Small intestine (tissue), 7 donors: ENCODE results near the gene DHX9. TPM values are rescaled to one million over a fixed set of nuclear protein-coding genes. Genes with fewer than 3 reads are reported as not detected.

Source experiments
- DNase-seq, 2 donors: peaks; one replicate each; pipeline versions ENCODE4 v3.0.0 to v3.0.0-alpha.2; 2013
- FAIRE-seq: peaks from 2 replicates; lab custom pipeline; 2012; peaks lifted over from hg19 to GRCh38; lab: Jason Lieb, UNC
- H3K27ac ChIP-seq, 3 donors: one replicate each; pipeline ENCODE4 v1.5.1; 2013; ENCODE audit warnings: low read length in 2 of 3, mild to moderate bottlenecking in 2 of 3, control low read depth in 1 of 3, inconsistent platforms in 1 of 3, low read depth in 1 of 3, moderate library complexity in 1 of 3
- H3K27me3 ChIP-seq, 3 donors: one replicate each; pipeline ENCODE4 v1.6.1; 2013; ENCODE audit warnings: low read length in 3 of 3, inconsistent platforms in 1 of 3; ENCODE audit not compliant: control insufficient read depth in 3 of 3, insufficient read depth in 3 of 3
- H3K36me3 ChIP-seq, 3 donors: one replicate each; pipeline ENCODE4 v1.6.1; 2013; ENCODE audit warnings: low read length in 3 of 3, inconsistent platforms in 1 of 3, low read depth in 1 of 3, mild to moderate bottlenecking in 1 of 3, moderate library complexity in 1 of 3; ENCODE audit not compliant: control insufficient read depth in 3 of 3, insufficient read depth in 2 of 3
- H3K4me1 ChIP-seq, 3 donors: one replicate each; pipeline ENCODE4 v1.6.1; 2013; ENCODE audit warnings: low read length in 2 of 3, inconsistent platforms in 1 of 3, low read depth in 1 of 3, mild to moderate bottlenecking in 1 of 3, moderate library complexity in 1 of 3; ENCODE audit not compliant: control insufficient read depth in 3 of 3, insufficient read depth in 2 of 3
- H3K4me3 ChIP-seq, 3 donors: one replicate each; pipeline ENCODE4 v1.5.1; 2013; ENCODE audit warnings: low read length in 3 of 3, control low read depth in 1 of 3, inconsistent platforms in 1 of 3, low read depth in 1 of 3, mild to moderate bottlenecking in 1 of 3, moderate library complexity in 1 of 3
- H3K9me3 ChIP-seq, 2 donors: one replicate each; pipeline ENCODE4 v1.6.1; 2013; ENCODE audit warnings: low read depth in 1 of 2, low read length in 1 of 2; ENCODE audit not compliant: control insufficient read depth in 2 of 2, insufficient read depth in 1 of 2
- WGBS, 3 donors: extraction: QIAGEN DNeasy Blood & Tissue Kit; methylation state at CpG; one replicate each; pipeline ENCODE4 v1.1.7; 2013; 5-methylcytosine and 5-hydroxymethylcytosine counted together
- polyA plus RNA-seq, 4 donors: library from polyadenylated mRNA; stranded (reverse) in 3 of 4; unstranded in 1 of 4; fragments of 200-250 nt in 3 of 4; fragments of 120-200 nt in 1 of 4; gene quantifications; one replicate each; pipeline versions ENCODE4 v1.2.1 to v1.2.3, GENCODE V29; 2013
- donor health status: healthy with polysubstance abuse.
- donor health status: control.
- donor health status: control.
- donor health status: Bipolar disorder and iron deficiency.
- donor health status: healthy.

DHX9 gene
- polyA plus RNA-seq, 4 donors, result 63.3 to 144 (median 84.6) TPM

- no peak for FAIRE-seq
- no peak overlapping the region for H3K27ac ChIP-seq
- no peaks in the 10 kb centered on the region for H3K36me3 ChIP-seq
- no peak overlapping the region for H3K4me3 ChIP-seq
- peaks cover 0 to 14% of the 10 kb centered on the region in 2 donors for H3K9me3 ChIP-seq
- 60 to 65% (median 62%) methylated on average over 4 of the region's 4 CpGs for WGBS, 3 donors
- no peak for DNase-seq
- H3K27me3 ChIP-seq, result peaks cover 0 to 1% (median 0%) of the 10 kb centered on the region in 3 donors
- H3K4me1 ChIP-seq, result no peaks in the 10 kb centered on the region
These were observed 70.4 kb downstream of the DHX9 start for GRCh38 chr1:182909578-182909977.

GRCh38 chr1:182910143-182910542 lies 71.0 kb downstream of the DHX9 start:
- DNase-seq (no peak), FAIRE-seq (no peak)
- 95 to 98% (median 96%) methylated on average over 1 of the region's 1 CpG for WGBS, 3 donors
- no peak overlapping the region for H3K27ac ChIP-seq
- no peaks in the 10 kb centered on the region for H3K36me3 ChIP-seq
- peaks cover 0 to 1% (median 0%) of the 10 kb centered on the region in 3 donors for H3K27me3 ChIP-seq
- H3K4me3 ChIP-seq, result no peak overlapping the region
- peaks cover 0 to 14% of the 10 kb centered on the region in 2 donors for H3K9me3 ChIP-seq
- H3K4me1 ChIP-seq, result no peaks in the 10 kb centered on the region

GRCh38 chr1:182913401-182913800 lies 74.3 kb downstream of the DHX9 start:
- 94 to 100% (median 97%) methylated on average over 3 of the region's 3 CpGs for WGBS, 3 donors
- no peak for FAIRE-seq
- no peak overlapping the region for H3K4me3 ChIP-seq
- no peaks in the 10 kb centered on the region for H3K4me1 ChIP-seq
- DNase-seq, result no peak
- H3K9me3 ChIP-seq, result peaks cover 0 to 14% of the 10 kb centered on the region in 2 donors
- no peaks in the 10 kb centered on the region for H3K27me3 ChIP-seq
- H3K36me3 ChIP-seq, result no peaks in the 10 kb centered on the region
- no peak overlapping the region for H3K27ac ChIP-seq

GRCh38 chr1:182917378-182917777 lies 78.2 kb downstream of the DHX9 start:
- Histone ChIP-seq H3K27me3 (peaks cover 0 to 4% (median 0%) of the 10 kb centered on the region in 3 donors), H3K27ac (no peak overlapping the region), H3K9me3 (peaks cover 0 to 8% of the 10 kb centered on the region in 2 donors), H3K4me1 (no peaks in the 10 kb centered on the region), H3K36me3 (no peaks in the 10 kb centered on the region), H3K4me3 (no peak overlapping the region)
- 63 to 79% (median 73%) methylated on average over 3 of the region's 3 CpGs for WGBS, 3 donors
- no peak for FAIRE-seq
- DNase-seq, result no peak

GRCh38 chr1:182925661-182926060 lies 86.5 kb downstream of the DHX9 start:
- Histone ChIP-seq H3K4me1 (no peaks in the 10 kb centered on the region), H3K27me3 (no peaks in the 10 kb centered on the region), H3K9me3 (no peaks in the 10 kb centered on the region), H3K4me3 (no peak overlapping the region), H3K27ac (no peak overlapping the region), H3K36me3 (no peaks in the 10 kb centered on the region)
- 63 to 80% (median 77%) methylated on average over 1 of the region's 1 CpG for WGBS, 3 donors
- no peak for FAIRE-seq
- no peak for DNase-seq

GRCh38 chr1:182927693-182928433 lies 88.7 kb downstream of the DHX9 start:
- FAIRE-seq, result no peak

GRCh38 chr1:182930985-182931384 lies 91.8 kb downstream of the DHX9 start:
- 53 to 70% (median 58%) methylated on average over 1 of the region's 1 CpG for WGBS, 3 donors
- DNase-seq (no peak), FAIRE-seq (no peak)
- H3K9me3 ChIP-seq, result no peaks in the 10 kb centered on the region
- H3K4me1 ChIP-seq, result no peaks in the 10 kb centered on the region
- no peaks in the 10 kb centered on the region for H3K27me3 ChIP-seq
- H3K36me3 ChIP-seq, result no peaks in the 10 kb centered on the region
- H3K27ac ChIP-seq, result no peak overlapping the region
- no peak overlapping the region for H3K4me3 ChIP-seq

More at GRCh38 chr1:182927693-182928433, 88.7 kb downstream of the DHX9 start:
- Histone ChIP-seq H3K4me3 (no peak overlapping the region), H3K36me3 (no peaks in the 10 kb centered on the region), H3K27ac (no peak overlapping the region), H3K27me3 (no peaks in the 10 kb centered on the region), H3K4me1 (no peaks in the 10 kb centered on the region), H3K9me3 (no peaks in the 10 kb centered on the region)
- DNase-seq, result no peak
- 78 to 89% (median 81%) methylated on average over 1 of the region's 1 CpG for WGBS, 3 donors

GRCh38 chr1:182935716-182936115 lies 96.6 kb downstream of the DHX9 start:
- no peaks in the 10 kb centered on the region for H3K4me1 ChIP-seq
- no peak overlapping the region for H3K4me3 ChIP-seq
- FAIRE-seq (no peak), DNase-seq (no peak)
- H3K36me3 ChIP-seq, result no peaks in the 10 kb centered on the region
- H3K27ac ChIP-seq, result no peak overlapping the region
- no peaks in the 10 kb centered on the region for H3K9me3 ChIP-seq
- H3K27me3 ChIP-seq, result peaks cover 0 to 2% (median 1%) of the 10 kb centered on the region in 3 donors
